HepG2 (cell line): ENCODE data around the gene CCDC124. TPM values are rescaled to one million over a fixed set of nuclear protein-coding genes. Genes with fewer than 3 reads are reported as not detected.

Experiments used
- CBX5 ChIP-seq: sonication (generic); formaldehyde crosslinking; IDR thresholded peaks from 2 replicates; pipeline ENCODE4 v1.4.0; 2020; ENCODE audit warnings: missing genetic modification reagents, borderline replicate concordance
- GATAD2A ChIP-seq: IDR thresholded peaks from 2 replicates; pipeline ENCODE4 v1.6.1; 2016
- MEF2D ChIP-seq: sonication (generic); formaldehyde crosslinking; IDR thresholded peaks from 2 replicates; pipeline ENCODE4 v1.5.1; 2020; ENCODE audit warnings: mild to moderate bottlenecking, missing genetic modification reagents
- SOX13 ChIP-seq, 3 experiments: fragments of 450-650 bp in 1 of 3; sonication (generic) in 1 of 3; formaldehyde crosslinking in 1 of 3; IDR thresholded peaks in 2 of 3; conservative IDR thresholded peaks in 1 of 3; 2 replicates each; pipeline versions ENCODE4 v1.5.0 to v1.6.1; 2016 to 2020; ENCODE audit warnings: antibody characterized with exemption in 1 of 3, mild to moderate bottlenecking in 1 of 3, missing compliant biosample characterization in 1 of 3, missing genetic modification reagents in 1 of 3, moderate library complexity in 1 of 3
- TSC22D2 ChIP-seq: sonication (generic); formaldehyde crosslinking; IDR thresholded peaks from 2 replicates; pipeline ENCODE4 v1.5.1; 2020; ENCODE audit warnings: missing genetic modification reagents, mild to moderate bottlenecking, borderline replicate concordance
- ZMAT3 ChIP-seq: sonication (generic); formaldehyde crosslinking; conservative IDR thresholded peaks from 2 replicates; pipeline ENCODE4 v1.7.0; 2021; ENCODE audit warnings: missing genetic modification reagents
- ZNF207 ChIP-seq: fragments of 450-650 bp; IDR thresholded peaks from 2 replicates; pipeline ENCODE4 v1.6.1; 2016; ENCODE audit warnings: antibody characterized with exemption, borderline replicate concordance
- ZNF256 ChIP-seq: sonication (generic); formaldehyde crosslinking; conservative IDR thresholded peaks from 2 replicates; pipeline ENCODE4 v1.4.0; 2020; ENCODE audit warnings: missing genetic modification reagents
- ZNF260 ChIP-seq: sonication (generic); formaldehyde crosslinking; IDR thresholded peaks from 2 replicates; pipeline ENCODE4 v1.4.0; 2020; ENCODE audit warnings: missing genetic modification reagents, low read depth, mild to moderate bottlenecking, borderline replicate concordance
- polyA plus RNA-seq, 8 experiments: library from polyadenylated mRNA; depleted of rRNA in 3 of 8; stranded (reverse) in 7 of 8; unstranded in 1 of 8; fragments of >200 nt; fragmentation: Illumina TruSeq in 4 of 8; extraction: Trizol in 4 of 8; gene quantifications; 2 replicates each; pipeline versions ENCODE4 v1.2.1 to v1.2.3, GENCODE V29; 2011 to 2016; ENCODE audit warnings: low read depth in 4 of 8, missing spikeins in 1 of 8, mixed read lengths in 1 of 8; ENCODE audit not compliant: insufficient read depth in 1 of 8
- total RNA-seq, 5 experiments: library from RNA; depleted of rRNA; stranded (reverse); fragments of >200 nt; fragmentation: Illumina TruSeq; extraction: Trizol; gene quantifications; 2 replicates each; pipeline ENCODE4 v1.2.3, GENCODE V29; 2016; ENCODE audit warnings: low read depth in 1 of 5
- TF ChIP-seq, protein P1 (sequence below), 2 experiments: IDR thresholded peaks; 2 replicates each; pipeline ENCODE4 v1.6.1; 2011 to 2012; ENCODE audit warnings: low read length in 2 of 2, borderline replicate concordance in 1 of 2, low read depth in 1 of 2, mild to moderate bottlenecking in 1 of 2, moderate library complexity in 1 of 2

CCDC124 gene
- total and polyA plus RNA-seq, 2 of the 13 experiments (the other 11 are each of a cell fraction or from before 2014, with no cell fraction given): 14.9 to 20.3 TPM

- TF ChIP-seq SOX13 (IDR thresholded peaks at IDR 0.05) (no peak), SOX13 (CRISPR knock-in tag; conservative IDR thresholded peaks at IDR 0.05 in 1 of 2, IDR thresholded peaks at IDR 0.05 in 1 of 2) (peak in 1 of 2 experiments; percentile 29; a peak in 1 of 4 replicates), CBX5 (CRISPR knock-in tag) (no peak), GATAD2A (0 out of 2 replicates have a peak, but pooled peaks have one; percentile 22), TSC22D2 (CRISPR knock-in tag) (peak; percentile 84; the same call in 1 of the 2 replicates), ZNF260 (CRISPR knock-in tag) (no peak), MEF2D (peak; percentile 35; the same call in 1 of the 2 replicates), ZNF207 (no peak), ZMAT3 (CRISPR knock-in tag) (no peak), ZNF256 (CRISPR knock-in tag) (peak; percentile 85; the same call in 1 of the 2 replicates)
- TF ChIP-seq, protein P1, sequence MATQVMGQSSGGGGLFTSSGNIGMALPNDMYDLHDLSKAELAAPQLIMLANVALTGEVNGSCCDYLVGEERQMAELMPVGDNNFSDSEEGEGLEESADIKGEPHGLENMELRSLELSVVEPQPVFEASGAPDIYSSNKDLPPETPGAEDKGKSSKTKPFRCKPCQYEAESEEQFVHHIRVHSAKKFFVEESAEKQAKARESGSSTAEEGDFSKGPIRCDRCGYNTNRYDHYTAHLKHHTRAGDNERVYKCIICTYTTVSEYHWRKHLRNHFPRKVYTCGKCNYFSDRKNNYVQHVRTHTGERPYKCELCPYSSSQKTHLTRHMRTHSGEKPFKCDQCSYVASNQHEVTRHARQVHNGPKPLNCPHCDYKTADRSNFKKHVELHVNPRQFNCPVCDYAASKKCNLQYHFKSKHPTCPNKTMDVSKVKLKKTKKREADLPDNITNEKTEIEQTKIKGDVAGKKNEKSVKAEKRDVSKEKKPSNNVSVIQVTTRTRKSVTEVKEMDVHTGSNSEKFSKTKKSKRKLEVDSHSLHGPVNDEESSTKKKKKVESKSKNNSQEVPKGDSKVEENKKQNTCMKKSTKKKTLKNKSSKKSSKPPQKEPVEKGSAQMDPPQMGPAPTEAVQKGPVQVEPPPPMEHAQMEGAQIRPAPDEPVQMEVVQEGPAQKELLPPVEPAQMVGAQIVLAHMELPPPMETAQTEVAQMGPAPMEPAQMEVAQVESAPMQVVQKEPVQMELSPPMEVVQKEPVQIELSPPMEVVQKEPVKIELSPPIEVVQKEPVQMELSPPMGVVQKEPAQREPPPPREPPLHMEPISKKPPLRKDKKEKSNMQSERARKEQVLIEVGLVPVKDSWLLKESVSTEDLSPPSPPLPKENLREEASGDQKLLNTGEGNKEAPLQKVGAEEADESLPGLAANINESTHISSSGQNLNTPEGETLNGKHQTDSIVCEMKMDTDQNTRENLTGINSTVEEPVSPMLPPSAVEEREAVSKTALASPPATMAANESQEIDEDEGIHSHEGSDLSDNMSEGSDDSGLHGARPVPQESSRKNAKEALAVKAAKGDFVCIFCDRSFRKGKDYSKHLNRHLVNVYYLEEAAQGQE (IDR thresholded peaks at IDR 0.05; ENCODE audit: borderline replicate concordance in 1 of 2, low read depth in 1 of 2, low read length in 2 of 2): peak; percentile 84 to 99
Measured at GRCh38 chr19:17889609-17890214, 43.1 kb upstream of the CCDC124 start (continued).
